GM18498 (cell line): ENCODE results near the gene SLC1A3.
A peak's percentile ranks its signal among the peaks of the same experiment; 100 is the strongest.

ENCODE experiments used
- ATAC-seq: cut with Tn5 transposase; IDR thresholded peaks from one replicate; pipeline ENCODE4 v1.9.1; 2021; ENCODE audit warnings: mild to moderate bottlenecking, moderate library complexity; ENCODE audit not compliant: unreplicated experiment

The SLC1A3 gene

GRCh38 chr5:36682499-36682898 is 76.1 kb downstream of the SLC1A3 start:
- no peak for ATAC-seq

- no peak for ATAC-seq
Observed at GRCh38 chr5:36683821-36684434, 77.5 kb downstream of the SLC1A3 start.

GRCh38 chr5:36685631-36686288 is 79.4 kb downstream of the SLC1A3 start:
- peak; percentile 37 for ATAC-seq

- ATAC-seq, result no peak
Observed at GRCh38 chr5:36686881-36687280, 80.5 kb downstream of the SLC1A3 start.

GRCh38 chr5:36688722-36689121 is 82.3 kb downstream of the SLC1A3 start:
- ATAC-seq, result no peak

- ATAC-seq, result no peak
Observed at GRCh38 chr5:36689225-36689624, 82.8 kb downstream of the SLC1A3 start.

- ATAC-seq, result peak; percentile 80
Observed at GRCh38 chr5:36690041-36690961, 83.9 kb downstream of the SLC1A3 start.

- no peak for ATAC-seq
Observed at GRCh38 chr5:36691226-36691625, 84.8 kb downstream of the SLC1A3 start.

- no peak for ATAC-seq
Observed at GRCh38 chr5:36691696-36692371, 85.4 kb downstream of the SLC1A3 start.

- ATAC-seq, result peak; percentile 69
Observed at GRCh38 chr5:36692791-36693763, 86.7 kb downstream of the SLC1A3 start.

DNA sequence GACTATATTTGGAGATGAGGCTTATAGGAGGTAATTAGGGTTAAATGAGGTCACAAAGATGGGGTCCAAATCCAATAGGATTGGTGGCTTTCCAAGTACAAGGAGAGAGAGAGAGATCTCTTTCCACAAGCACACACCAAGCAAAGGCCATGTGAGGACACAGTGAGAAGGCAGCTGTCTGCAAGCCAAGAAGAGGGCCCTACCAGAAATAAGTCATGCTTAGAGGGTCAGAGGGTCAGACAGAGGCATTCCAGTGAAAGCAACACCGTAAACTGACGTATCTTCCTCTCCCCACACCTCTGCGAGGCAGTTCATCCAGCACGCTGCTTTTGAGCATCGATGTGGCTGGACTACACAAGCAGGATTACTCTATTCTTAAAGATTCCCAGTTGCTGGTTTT is 87.9 kb downstream of the SLC1A3 start:
- ATAC-seq, result no peak

DNA sequence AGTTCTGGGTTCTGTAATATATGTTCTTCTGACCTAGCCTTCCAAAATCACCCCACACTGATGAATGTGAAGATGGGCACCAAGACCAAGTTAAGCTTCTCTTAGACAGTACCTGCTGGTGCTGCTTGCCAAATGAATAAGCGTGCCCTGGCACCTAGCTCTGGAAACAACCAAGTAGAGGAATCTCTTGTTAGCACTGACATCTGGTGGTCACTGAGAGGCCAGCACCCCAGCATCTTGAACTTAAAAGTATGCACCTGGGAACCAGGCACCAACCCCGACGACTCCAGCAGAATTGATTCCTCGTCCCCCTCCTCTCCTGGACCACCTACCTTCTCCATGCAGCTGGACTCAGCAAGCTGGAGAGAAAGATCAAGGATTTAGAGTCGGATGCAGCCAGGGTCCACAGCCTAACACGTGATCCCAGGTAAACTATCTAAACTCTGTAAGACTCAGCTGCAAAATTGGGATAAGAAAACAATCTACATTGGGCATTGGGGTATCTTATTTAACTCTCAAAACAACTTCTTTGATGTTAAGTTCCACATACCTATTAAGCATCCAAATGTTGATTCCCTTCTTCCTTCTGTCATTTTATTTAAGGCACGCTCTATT is 89.8 kb downstream of the SLC1A3 start:
- ATAC-seq, result peak; percentile 49

DNA sequence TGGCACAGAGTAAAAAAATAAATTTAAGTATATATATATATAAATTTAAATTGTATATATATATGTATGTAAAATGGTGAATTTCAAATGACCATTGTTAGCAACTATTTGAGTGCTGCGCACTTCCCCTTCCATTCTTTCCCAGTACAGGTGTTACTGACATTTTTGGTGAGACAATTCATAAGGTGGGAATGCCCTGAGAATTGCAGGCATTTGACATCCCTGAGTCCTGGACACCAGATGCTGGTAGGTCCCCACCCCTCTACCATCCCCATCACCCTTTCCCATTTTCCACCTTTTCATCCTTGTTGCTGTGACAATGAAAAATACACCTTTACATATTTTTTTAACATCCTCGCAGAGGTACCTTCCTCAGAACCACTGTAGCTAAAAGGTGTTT is 91.6 kb downstream of the SLC1A3 start:
- no peak for ATAC-seq

DNA sequence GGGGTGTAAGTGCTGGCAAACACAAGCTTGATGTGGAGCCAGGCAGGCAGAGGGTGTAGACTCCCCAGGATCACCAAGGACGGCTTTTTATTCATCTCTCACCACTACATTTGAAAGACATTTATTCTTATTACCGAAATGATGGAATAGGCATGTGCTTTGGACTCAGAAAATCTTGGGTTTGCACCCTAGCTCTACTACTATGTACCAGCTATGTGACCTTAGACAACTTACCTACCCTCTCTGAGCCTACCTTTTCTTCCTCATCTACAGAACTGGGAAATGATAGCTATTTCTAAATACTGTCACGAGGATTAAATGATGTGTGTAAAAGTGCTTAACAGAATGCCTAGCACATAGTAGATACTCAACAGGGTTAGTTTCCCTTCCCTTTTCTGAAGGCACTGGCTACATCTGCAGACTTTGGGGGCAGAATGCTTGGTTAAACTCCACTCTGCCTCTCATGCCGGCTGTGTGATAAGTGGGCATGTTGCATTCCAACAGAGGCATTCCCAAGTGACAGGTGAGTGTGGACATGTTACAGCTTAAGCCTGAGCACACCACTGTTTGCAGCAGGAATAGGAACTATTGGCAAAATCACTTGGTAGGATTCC is 94.8 kb downstream of the SLC1A3 start:
- peak; percentile 97 for ATAC-seq

GRCh38 chr5:36703245-36703860 is 96.9 kb downstream of the SLC1A3 start:
- ATAC-seq, result no peak

DNA sequence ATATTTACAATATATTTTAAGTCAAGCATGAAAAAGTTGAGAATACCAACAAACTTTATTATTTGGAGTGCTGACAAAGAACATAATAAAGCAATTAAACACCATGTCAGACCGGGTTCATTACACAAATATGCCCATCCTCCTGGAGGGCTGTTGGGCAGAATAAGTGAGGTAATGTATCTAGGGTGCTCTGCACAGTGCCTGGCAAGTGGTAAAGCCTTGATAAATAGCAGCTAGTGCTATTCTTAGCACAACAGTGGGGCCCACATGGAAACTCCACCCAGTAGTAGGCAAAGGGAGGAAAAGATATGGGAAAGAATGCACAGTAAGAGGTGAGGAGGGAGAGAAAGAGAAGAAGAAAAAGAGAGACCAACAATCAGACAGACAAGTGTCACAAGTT is 97.7 kb downstream of the SLC1A3 start:
- no peak for ATAC-seq

GRCh38 chr5:36705055-36705454 is 98.6 kb downstream of the SLC1A3 start:
- ATAC-seq, result no peak

- no peak for ATAC-seq
Observed at GRCh38 chr5:36706662-36707061, 100.3 kb downstream of the SLC1A3 start.

GRCh38 chr5:36708996-36709395 is 102.6 kb downstream of the SLC1A3 start:
- no peak for ATAC-seq
